H9 (cell line): ENCODE data around the gene SP2. TPM values are rescaled to one million over a fixed set of nuclear protein-coding genes. Genes with fewer than 3 reads are reported as not detected.

Experiments used
- DNase-seq: peaks from one replicate; pipeline ENCODE4 v3.0.0-alpha.2; 2017
- H2AFZ ChIP-seq: one replicate; pipeline ENCODE4 v1.6.1; 2013; ENCODE audit warnings: mild to moderate bottlenecking, low read length, control low read depth, moderate library complexity
- H2AK5ac ChIP-seq: 2 replicates; pipeline ENCODE4 v1.6.1; 2013; ENCODE audit warnings: low read length, control low read depth, mixed read lengths; ENCODE audit not compliant: insufficient read length
- H2BK120ac ChIP-seq: one replicate; pipeline ENCODE4 v1.6.1; 2013; ENCODE audit warnings: low read depth, mild to moderate bottlenecking, low read length, control low read depth, inconsistent platforms; ENCODE audit not compliant: poor library complexity, severe bottlenecking
- H2BK12ac ChIP-seq: 2 replicates; pipeline ENCODE4 v1.6.1; 2013; ENCODE audit warnings: low read length, control low read depth, mixed read lengths, low read depth; ENCODE audit not compliant: insufficient read length
- H2BK15ac ChIP-seq: 2 replicates; pipeline ENCODE4 v1.6.1; 2013; ENCODE audit warnings: low read depth, low read length, control low read depth
- H2BK20ac ChIP-seq: one replicate; pipeline ENCODE4 v1.6.1; 2013; ENCODE audit warnings: low read depth, mild to moderate bottlenecking, low read length, control low read depth, inconsistent platforms; ENCODE audit not compliant: poor library complexity, severe bottlenecking
- H2BK5ac ChIP-seq: 2 replicates; pipeline ENCODE4 v1.6.1; 2013; ENCODE audit warnings: low read length, control low read depth, mixed read lengths; ENCODE audit not compliant: insufficient read length
- H3K14ac ChIP-seq: 2 replicates; pipeline ENCODE4 v1.6.1; 2013; ENCODE audit warnings: low read length, control low read depth; ENCODE audit not compliant: insufficient read depth
- H3K18ac ChIP-seq: 2 replicates; pipeline ENCODE4 v1.6.1; 2013; ENCODE audit warnings: low read depth, mild to moderate bottlenecking, mixed read lengths, low read length, control low read depth; ENCODE audit not compliant: insufficient read length
- H3K23ac ChIP-seq: 2 replicates; pipeline ENCODE4 v1.6.1; 2013; ENCODE audit warnings: low read length, control low read depth, mixed read lengths, low read depth; ENCODE audit not compliant: insufficient read length
- H3K23me2 ChIP-seq: 2 replicates; pipeline ENCODE4 v1.6.1; 2013; ENCODE audit warnings: low read depth, mild to moderate bottlenecking, mixed read lengths, low read length, control low read depth; ENCODE audit not compliant: insufficient read length, poor library complexity, severe bottlenecking
- H3K27ac ChIP-seq: 2 replicates; pipeline ENCODE4 v1.5.1; 2013; ENCODE audit warnings: low read length, control low read depth, mixed read lengths, low read depth; ENCODE audit not compliant: insufficient read length
- H3K27me3 ChIP-seq: 2 replicates; pipeline ENCODE4 v1.6.1; 2013; ENCODE audit warnings: low read length, control low read depth, inconsistent platforms; ENCODE audit not compliant: insufficient read depth
- H3K4ac ChIP-seq: 2 replicates; pipeline ENCODE4 v1.6.1; 2013; ENCODE audit warnings: low read depth, mild to moderate bottlenecking, control low read depth, inconsistent platforms, low read length, moderate library complexity
- H3K4me1 ChIP-seq: 2 replicates; pipeline ENCODE4 v1.6.1; 2013; ENCODE audit warnings: low read length, control low read depth, inconsistent platforms; ENCODE audit not compliant: insufficient read depth
- H3K4me2 ChIP-seq: 2 replicates; pipeline ENCODE4 v1.6.1; 2013; ENCODE audit warnings: low read length, control low read depth, mixed read lengths; ENCODE audit not compliant: insufficient read length, insufficient read depth
- H3K56ac ChIP-seq: 2 replicates; pipeline ENCODE4 v1.6.1; 2013; ENCODE audit warnings: low read depth, mild to moderate bottlenecking, mixed read lengths, low read length, control low read depth; ENCODE audit not compliant: insufficient read length
- H3K79me1 ChIP-seq: 2 replicates; pipeline ENCODE4 v1.6.1; 2013; ENCODE audit warnings: low read depth, mild to moderate bottlenecking, moderate library complexity, low read length, control low read depth, inconsistent platforms; ENCODE audit not compliant: insufficient read depth, poor library complexity, severe bottlenecking
- H3K79me2 ChIP-seq: 2 replicates; pipeline ENCODE4 v1.6.1; 2013; ENCODE audit warnings: low read length, control low read depth, inconsistent platforms; ENCODE audit not compliant: insufficient read depth
- H3K9ac ChIP-seq: 2 replicates; pipeline ENCODE4 v1.6.1; 2013; ENCODE audit warnings: low read length, control low read depth, mixed read lengths; ENCODE audit not compliant: insufficient read length; ENCODE audit errors: extremely low read depth
- H3K9me3 ChIP-seq: one replicate; pipeline ENCODE4 v1.6.1; 2013; ENCODE audit warnings: low read depth, low read length, inconsistent platforms; ENCODE audit not compliant: control insufficient read depth
- H3T11ph ChIP-seq: one replicate; pipeline ENCODE4 v1.6.1; 2013; ENCODE audit warnings: mild to moderate bottlenecking, low read length, control low read depth, inconsistent platforms
- H4K20me1 ChIP-seq: one replicate; pipeline ENCODE4 v1.6.1; 2013; ENCODE audit not compliant: control insufficient read depth, insufficient read length, insufficient read depth
- H4K5ac ChIP-seq: 2 replicates; pipeline ENCODE4 v1.6.1; 2013; ENCODE audit warnings: low read depth, mild to moderate bottlenecking, mixed read lengths, low read length, control low read depth; ENCODE audit not compliant: insufficient read length
- H4K8ac ChIP-seq: replicated peaks from 2 replicates; pipeline ENCODE4 v1.6.1; 2013; ENCODE audit warnings: low read length, control low read depth, mixed read lengths, low read depth; ENCODE audit not compliant: insufficient read length
- H4K91ac ChIP-seq: 2 replicates; pipeline ENCODE4 v1.6.1; 2013; ENCODE audit warnings: low read depth, mild to moderate bottlenecking, moderate library complexity, mixed read lengths, low read length, control low read depth; ENCODE audit not compliant: insufficient read length
- H3K27ac Mint-ChIP-seq, 3 experiments: 2 replicates in 2 of 3; 3 replicates in 1 of 3; pipeline ENCODE4 v1.8.0; 2020 to 2021; ENCODE audit warnings: mixed read lengths in 3 of 3, mild to moderate bottlenecking in 1 of 3, moderate library complexity in 1 of 3
- H3K27me3 Mint-ChIP-seq: 2 replicates; pipeline ENCODE4 v1.8.0; 2021; ENCODE audit warnings: low read depth, mild to moderate bottlenecking, moderate library complexity, mixed read lengths
- H3K36me3 Mint-ChIP-seq, 3 experiments: 2 replicates in 2 of 3; 3 replicates in 1 of 3; pipeline ENCODE4 v1.8.0; 2020 to 2021; ENCODE audit warnings: low read depth in 3 of 3, mixed read lengths in 3 of 3; ENCODE audit not compliant: insufficient read depth in 1 of 3
- H3K4me1 Mint-ChIP-seq, 2 experiments: 2 replicates each; pipeline ENCODE4 v1.8.0; 2020; ENCODE audit warnings: mixed read lengths in 2 of 2
- H3K4me3 Mint-ChIP-seq, 2 experiments: 2 replicates in 1 of 2; 3 replicates in 1 of 2; pipeline ENCODE4 v1.8.0; 2020 to 2021; ENCODE audit warnings: mild to moderate bottlenecking in 2 of 2, mixed read lengths in 2 of 2, moderate library complexity in 1 of 2
- H3K9me3 Mint-ChIP-seq, 2 experiments: 2 replicates in 1 of 2; 3 replicates in 1 of 2; pipeline ENCODE4 v1.8.0; 2020; ENCODE audit warnings: mild to moderate bottlenecking in 2 of 2, mixed read lengths in 2 of 2, moderate library complexity in 1 of 2
- WGBS: extraction: QIAGEN DNeasy Blood & Tissue Kit; methylation state at CpG from one replicate; pipeline ENCODE4 v1.1.7; 2013; ENCODE audit warnings: missing lambda C conversion rate, low lambda C conversion rate, mixed read lengths; ENCODE audit not compliant: insufficient read length; ENCODE audit errors: extremely low coverage; 5-methylcytosine and 5-hydroxymethylcytosine counted together
- total RNA-seq: library from RNA; stranded (reverse); gene quantifications from 2 replicates; pipeline ENCODE4 v1.2.1, GENCODE V29; 2021
- TF ChIP-seq, protein P1 (sequence below): fragments of 200-600 bp; sonication (generic); conservative IDR thresholded peaks from 3 replicates; pipeline ENCODE4 v1.8.0; 2021; ENCODE audit warnings: antibody characterized with exemption, mild to moderate bottlenecking

The SP2 gene
- total RNA-seq, 1 experiment from 2014 or later, result 19.3 TPM

DNA sequence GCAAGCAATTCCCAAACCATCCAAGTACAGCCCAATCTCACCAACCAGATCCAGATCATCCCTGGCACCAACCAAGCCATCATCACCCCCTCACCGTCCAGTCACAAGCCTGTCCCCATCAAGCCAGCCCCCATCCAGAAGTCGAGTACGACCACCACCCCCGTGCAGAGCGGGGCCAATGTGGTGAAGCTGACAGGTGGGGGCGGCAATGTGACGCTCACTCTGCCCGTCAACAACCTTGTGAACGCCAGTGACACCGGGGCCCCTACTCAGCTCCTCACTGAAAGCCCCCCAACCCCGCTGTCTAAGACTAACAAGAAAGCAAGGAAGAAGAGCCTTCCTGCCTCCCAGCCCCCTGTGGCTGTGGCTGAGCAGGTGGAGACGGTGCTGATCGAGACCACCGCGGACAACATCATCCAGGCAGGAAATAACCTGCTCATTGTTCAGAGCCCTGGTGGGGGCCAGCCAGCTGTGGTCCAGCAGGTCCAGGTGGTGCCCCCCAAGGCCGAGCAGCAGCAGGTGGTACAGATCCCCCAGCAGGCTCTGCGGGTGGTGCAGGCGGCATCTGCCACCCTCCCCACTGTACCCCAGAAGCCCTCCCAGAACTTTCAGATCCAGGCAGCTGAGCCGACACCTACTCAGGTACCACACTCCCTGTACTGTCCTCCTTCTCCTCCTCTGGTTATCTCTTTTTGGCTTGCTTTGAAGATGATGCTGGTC lies 20.6 kb downstream of the SP2 start:
- Mint-ChIP-seq H3K4me3 (no peak overlapping the region), H3K4me1 (no peaks in the 10 kb centered on the region; a peak in 1 of 4 replicates), H3K9me3 (no peaks in the 10 kb centered on the region), H3K27ac (no peak overlapping the region), H3K36me3 (peaks cover 0 to 23% (median 18%) of the 10 kb centered on the region in 3 experiments; a peak in 5 of 7 replicates), H3K27me3 (no peaks in the 10 kb centered on the region)
- Histone ChIP-seq H3K9ac (no peak overlapping the region), H3T11ph (no peak overlapping the region), H3K14ac (no peak overlapping the region), H3K23ac (no peak overlapping the region), H2BK120ac (no peak overlapping the region), H3K27ac (no peak overlapping the region), H3K4me2 (no peak overlapping the region), H2BK5ac (no peak overlapping the region), H2AK5ac (no peak overlapping the region), H3K79me1 (no peaks in the 10 kb centered on the region), H2BK12ac (no peak overlapping the region), H3K23me2 (no peaks in the 10 kb centered on the region), H2BK20ac (no peak overlapping the region), H3K56ac (no peak overlapping the region), H3K18ac (no peak overlapping the region), H2BK15ac (no peak overlapping the region), H2AFZ (no peak overlapping the region), H4K8ac (no peak overlapping the region), H4K91ac (no peak overlapping the region), H3K79me2 (no peaks in the 10 kb centered on the region), H3K27me3 (no peaks in the 10 kb centered on the region), H3K4me1 (no peaks in the 10 kb centered on the region), H4K20me1 (no peaks in the 10 kb centered on the region), H4K5ac (no peak overlapping the region), H3K4ac (no peak overlapping the region), H3K9me3 (no peaks in the 10 kb centered on the region)
- no CpG with 5 or more reads among the region's 19 CpGs for WGBS
- DNase-seq, result no peak
- TF ChIP-seq, protein P1, sequence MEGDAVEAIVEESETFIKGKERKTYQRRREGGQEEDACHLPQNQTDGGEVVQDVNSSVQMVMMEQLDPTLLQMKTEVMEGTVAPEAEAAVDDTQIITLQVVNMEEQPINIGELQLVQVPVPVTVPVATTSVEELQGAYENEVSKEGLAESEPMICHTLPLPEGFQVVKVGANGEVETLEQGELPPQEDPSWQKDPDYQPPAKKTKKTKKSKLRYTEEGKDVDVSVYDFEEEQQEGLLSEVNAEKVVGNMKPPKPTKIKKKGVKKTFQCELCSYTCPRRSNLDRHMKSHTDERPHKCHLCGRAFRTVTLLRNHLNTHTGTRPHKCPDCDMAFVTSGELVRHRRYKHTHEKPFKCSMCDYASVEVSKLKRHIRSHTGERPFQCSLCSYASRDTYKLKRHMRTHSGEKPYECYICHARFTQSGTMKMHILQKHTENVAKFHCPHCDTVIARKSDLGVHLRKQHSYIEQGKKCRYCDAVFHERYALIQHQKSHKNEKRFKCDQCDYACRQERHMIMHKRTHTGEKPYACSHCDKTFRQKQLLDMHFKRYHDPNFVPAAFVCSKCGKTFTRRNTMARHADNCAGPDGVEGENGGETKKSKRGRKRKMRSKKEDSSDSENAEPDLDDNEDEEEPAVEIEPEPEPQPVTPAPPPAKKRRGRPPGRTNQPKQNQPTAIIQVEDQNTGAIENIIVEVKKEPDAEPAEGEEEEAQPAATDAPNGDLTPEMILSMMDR, result no peak
